BE2C (cell line): ENCODE data around the gene CDH4.

Experiments
- DNase-seq: peaks from one replicate; pipeline ENCODE4 v3.0.0-alpha.2; 2020
- H3K27me3 ChIP-seq: fragments of 250-450 bp; sonication (Bioruptor Pico); 2 replicates; pipeline ENCODE4 v1.5.1; 2020; ENCODE audit warnings: mild to moderate bottlenecking
- H3K36me3 ChIP-seq: fragments of 250-450 bp; sonication (Bioruptor Pico); 2 replicates; pipeline ENCODE4 v1.5.1; 2020; ENCODE audit warnings: mild to moderate bottlenecking
- H3K4me1 ChIP-seq: fragments of 250-450 bp; sonication (Bioruptor Pico); 2 replicates; pipeline ENCODE4 v1.5.1; 2020
- H3K4me3 ChIP-seq: 2 replicates; pipeline ENCODE4 v1.5.1; 2011; ENCODE audit warnings: low read depth, low read length
- H3K9me3 ChIP-seq: fragments of 250-450 bp; sonication (Bioruptor Pico); 2 replicates; pipeline ENCODE4 v1.5.1; 2020
- TF ChIP-seq, protein P1 (sequence below): IDR thresholded peaks from 2 replicates; pipeline ENCODE4 v1.5.1; 2012; ENCODE audit warnings: mild to moderate bottlenecking, low read depth, low read length

The CDH4 gene

DNA sequence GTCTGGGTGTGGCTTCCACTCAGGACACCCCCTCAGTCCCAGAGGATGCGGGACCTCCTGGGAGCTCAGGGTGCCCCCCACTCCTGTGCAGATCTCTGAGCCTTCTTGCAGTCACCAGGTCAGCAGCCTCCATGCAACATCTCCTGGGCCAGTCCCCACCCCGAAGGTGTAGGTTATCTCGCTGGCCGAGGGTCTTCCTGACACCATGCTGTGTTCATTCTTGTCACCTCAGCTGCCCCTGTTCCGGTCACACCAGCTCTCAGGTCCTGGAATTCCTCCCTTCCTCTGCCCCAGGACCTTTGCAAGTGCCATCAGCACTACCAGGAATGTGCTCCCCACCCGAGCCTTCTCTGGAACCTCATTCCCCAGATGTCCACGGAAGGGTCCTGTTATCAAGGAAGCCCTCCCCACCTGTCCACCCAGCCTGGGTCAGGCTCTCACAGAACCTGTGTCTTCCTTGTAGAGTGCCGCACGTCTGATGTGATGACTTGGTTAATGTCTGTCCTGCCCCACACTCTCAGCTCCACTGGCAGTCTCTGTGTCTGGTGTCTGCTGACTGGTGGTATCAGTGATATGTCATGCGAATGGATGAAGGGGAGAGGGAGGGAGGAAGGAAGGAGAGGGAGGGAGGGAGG is 484.1 kb downstream of the CDH4 start:
- no peak for DNase-seq
- no peaks in the 10 kb centered on the region for H3K9me3 ChIP-seq
- H3K36me3 ChIP-seq = no peaks in the 10 kb centered on the region
- H3K4me3 ChIP-seq = no peak overlapping the region
- no peaks in the 10 kb centered on the region for H3K27me3 ChIP-seq
- no peaks in the 10 kb centered on the region for H3K4me1 ChIP-seq
- TF ChIP-seq, protein P1, sequence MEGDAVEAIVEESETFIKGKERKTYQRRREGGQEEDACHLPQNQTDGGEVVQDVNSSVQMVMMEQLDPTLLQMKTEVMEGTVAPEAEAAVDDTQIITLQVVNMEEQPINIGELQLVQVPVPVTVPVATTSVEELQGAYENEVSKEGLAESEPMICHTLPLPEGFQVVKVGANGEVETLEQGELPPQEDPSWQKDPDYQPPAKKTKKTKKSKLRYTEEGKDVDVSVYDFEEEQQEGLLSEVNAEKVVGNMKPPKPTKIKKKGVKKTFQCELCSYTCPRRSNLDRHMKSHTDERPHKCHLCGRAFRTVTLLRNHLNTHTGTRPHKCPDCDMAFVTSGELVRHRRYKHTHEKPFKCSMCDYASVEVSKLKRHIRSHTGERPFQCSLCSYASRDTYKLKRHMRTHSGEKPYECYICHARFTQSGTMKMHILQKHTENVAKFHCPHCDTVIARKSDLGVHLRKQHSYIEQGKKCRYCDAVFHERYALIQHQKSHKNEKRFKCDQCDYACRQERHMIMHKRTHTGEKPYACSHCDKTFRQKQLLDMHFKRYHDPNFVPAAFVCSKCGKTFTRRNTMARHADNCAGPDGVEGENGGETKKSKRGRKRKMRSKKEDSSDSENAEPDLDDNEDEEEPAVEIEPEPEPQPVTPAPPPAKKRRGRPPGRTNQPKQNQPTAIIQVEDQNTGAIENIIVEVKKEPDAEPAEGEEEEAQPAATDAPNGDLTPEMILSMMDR = no peak

GRCh38 chr20:61736751-61737310 is 484.8 kb downstream of the CDH4 start:
- no peaks in the 10 kb centered on the region for H3K4me1 ChIP-seq
- no peaks in the 10 kb centered on the region for H3K27me3 ChIP-seq
- no peaks in the 10 kb centered on the region for H3K36me3 ChIP-seq
- H3K9me3 ChIP-seq = no peaks in the 10 kb centered on the region
- TF ChIP-seq, protein P1 = no peak
- no peak for DNase-seq
- no peak overlapping the region for H3K4me3 ChIP-seq

DNA sequence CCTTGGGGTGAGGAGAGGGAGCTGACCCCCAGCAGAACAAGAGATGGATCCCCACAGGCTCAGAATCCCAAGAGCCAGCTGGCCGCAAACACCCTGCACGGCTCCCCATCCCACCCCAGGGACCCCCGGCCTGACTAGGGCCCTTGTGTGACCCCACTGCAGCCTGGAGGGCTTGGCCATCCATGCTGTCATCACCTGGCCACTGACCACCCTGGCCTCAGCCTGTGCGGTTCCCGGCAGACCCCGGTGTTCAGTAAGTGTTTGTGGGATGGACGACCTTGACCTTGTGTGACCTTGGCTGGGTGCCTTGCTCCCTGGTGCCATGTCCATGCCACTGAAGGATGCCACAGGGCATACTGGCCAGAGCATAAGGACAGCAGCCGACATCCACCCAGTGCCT is 485.3 kb downstream of the CDH4 start:
- no peak overlapping the region for H3K4me3 ChIP-seq
- H3K36me3 ChIP-seq = no peaks in the 10 kb centered on the region
- no peaks in the 10 kb centered on the region for H3K27me3 ChIP-seq

GRCh38 chr20:61737812-61738443 is 485.9 kb downstream of the CDH4 start:
- TF ChIP-seq, protein P1 = no peak
- Histone ChIP-seq H3K4me3 (no peak overlapping the region), H3K36me3 (no peaks in the 10 kb centered on the region), H3K27me3 (no peaks in the 10 kb centered on the region), H3K9me3 (no peaks in the 10 kb centered on the region), H3K4me1 (no peaks in the 10 kb centered on the region)
- no peak for DNase-seq

More for the DNA sequence above, 485.3 kb downstream of the CDH4 start:
- no peak for DNase-seq
- no peaks in the 10 kb centered on the region for H3K9me3 ChIP-seq
- TF ChIP-seq, protein P1 = no peak
- no peaks in the 10 kb centered on the region for H3K4me1 ChIP-seq

DNA sequence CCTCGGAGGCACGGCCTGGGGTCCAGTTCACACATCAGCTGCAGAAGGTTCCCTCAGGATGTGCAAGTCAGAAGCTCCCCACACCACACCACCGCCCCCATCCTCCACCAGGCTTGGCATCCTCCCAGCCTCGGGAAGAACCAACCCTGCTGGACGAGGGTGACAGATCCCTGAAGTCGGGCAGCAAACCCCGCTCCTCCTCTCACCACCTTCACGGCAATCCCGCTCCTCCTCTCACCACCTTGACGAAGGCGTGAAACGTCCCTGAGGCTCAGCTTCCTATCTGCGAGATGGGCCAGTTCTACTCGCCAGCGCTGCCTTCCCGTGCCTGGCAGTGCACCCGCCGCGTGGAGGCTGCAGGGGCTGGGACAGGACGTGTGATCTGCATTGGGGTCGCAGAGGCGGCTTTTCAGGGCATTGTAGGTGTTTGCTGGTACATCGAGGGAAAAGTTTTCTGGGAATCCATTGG is 486.6 kb downstream of the CDH4 start:
- Histone ChIP-seq H3K27me3 (no peaks in the 10 kb centered on the region), H3K9me3 (no peaks in the 10 kb centered on the region), H3K4me1 (no peaks in the 10 kb centered on the region), H3K4me3 (no peak overlapping the region), H3K36me3 (no peaks in the 10 kb centered on the region)
- DNase-seq = no peak
- TF ChIP-seq, protein P1 = no peak
